Measurements from ENCODE around the gene SLC27A5.

DNA sequence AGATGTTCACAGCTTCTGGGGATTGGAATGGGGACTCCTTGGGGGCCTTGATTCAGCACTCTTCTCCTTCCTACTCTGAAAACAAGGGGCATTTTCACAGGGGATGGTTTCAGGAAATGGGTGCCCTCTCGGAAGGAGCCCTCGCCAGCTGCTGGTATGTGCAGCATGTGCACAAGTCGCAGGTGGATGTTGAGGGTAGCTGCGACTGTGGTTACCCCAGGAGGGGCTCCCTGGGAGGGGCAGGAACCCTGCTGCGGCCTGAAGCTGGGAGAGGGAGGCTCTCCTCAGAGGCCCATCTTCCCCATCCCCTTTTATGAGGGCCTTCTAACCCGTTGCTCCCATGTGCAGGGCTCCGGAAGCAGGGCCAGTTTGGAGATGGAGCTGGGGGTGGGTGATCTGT, 29.4 kb downstream of the SLC27A5 start:
- TF ChIP-seq SP1 (IDR thresholded peaks at IDR 0.05) (no peak), TARDBP (IDR thresholded peaks at IDR 0.05) (no peak)

All from HEK293T (cell line).